Measurements from ENCODE around the gene TEX264.
"Not testable (repeated sequence)": the region's sequence is repeated elsewhere in the genome, so short reads cannot be mapped to it uniquely, and the experiment has no call there.

GRCh38 chr3:51742978-51743377, 71.9 kb downstream of the TEX264 start:
- not testable (repeated sequence) for TF ChIP-seq CTCF (IDR thresholded peaks at IDR 0.05; ENCODE audit: borderline replicate concordance, extremely low read depth, low read length, poor library complexity, severe bottlenecking); EZH2 (IDR thresholded peaks at IDR 0.05; ENCODE audit: borderline replicate concordance, low read depth, low read length, severe bottlenecking)
